Ramos (cell line): ENCODE measurements around the gene SLX1A.
"Not testable (repeated sequence)": the region's sequence is repeated elsewhere in the genome, so short reads cannot be mapped to it uniquely, and the experiment has no call there.

Experiments used
- in situ Hi-C: fragments of 300-500 bp; cut with MboI; formaldehyde crosslinking; loops from one replicate; pipeline ENCODE4 v1.14.3; 2022; ENCODE audit warnings: low sequenced_read_pairs; ENCODE audit not compliant: unreplicated experiment

The SLX1A gene

DNA sequence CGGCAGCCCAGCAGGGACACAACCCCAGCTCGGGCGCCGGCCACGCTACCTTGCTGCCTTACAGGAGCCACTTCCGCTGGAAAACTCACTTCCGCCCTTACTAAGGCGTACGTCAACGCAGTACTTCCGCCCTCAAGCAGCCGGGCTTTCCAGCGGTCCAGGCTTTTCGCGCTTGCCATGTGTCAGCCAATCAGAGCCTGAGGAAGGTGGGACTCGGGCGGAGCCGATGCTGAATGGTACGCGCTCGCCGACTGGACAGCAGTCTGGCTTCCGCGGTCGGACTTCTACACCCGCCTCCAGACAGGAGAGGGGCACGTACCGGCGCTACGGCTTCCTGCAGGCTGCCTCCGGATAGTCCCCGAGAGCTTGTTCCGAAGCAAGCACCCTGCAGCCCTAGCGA lies at the start of gene SLX1A, which contains the start of gene BOLA2B:
TSS of gene SLX1A (plus strand) at position 261 of the 400 bp plus-strand sequence. CDS start 210 bp downstream, outside the sequence.
TSS of gene BOLA2B (minus strand) at position 52 of the 400 bp plus-strand sequence. CDS start 71 bp downstream, outside the sequence.
- in situ Hi-C loops: not testable (repeated sequence)

DNA sequence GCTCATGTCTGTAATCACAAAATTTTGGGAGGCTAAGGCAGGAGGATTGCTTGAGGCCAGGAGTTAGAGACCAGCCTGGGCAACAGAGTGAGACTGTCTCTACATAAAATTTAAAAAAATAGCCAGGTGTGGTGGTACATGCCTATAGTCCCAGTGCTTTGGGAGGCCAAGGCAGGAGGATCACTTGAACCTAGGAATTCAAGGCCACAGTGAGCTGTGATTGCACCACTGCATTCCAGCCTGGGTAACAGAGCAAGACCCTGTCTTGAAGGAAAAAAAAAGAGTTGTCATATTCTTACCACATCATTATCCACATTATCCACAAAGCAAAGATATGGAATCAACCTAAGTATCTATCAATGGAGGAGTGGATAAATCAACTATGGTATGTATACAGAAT lies 49.7 kb upstream of the SLX1A start:
- in situ Hi-C loops: no loop called here

DNA sequence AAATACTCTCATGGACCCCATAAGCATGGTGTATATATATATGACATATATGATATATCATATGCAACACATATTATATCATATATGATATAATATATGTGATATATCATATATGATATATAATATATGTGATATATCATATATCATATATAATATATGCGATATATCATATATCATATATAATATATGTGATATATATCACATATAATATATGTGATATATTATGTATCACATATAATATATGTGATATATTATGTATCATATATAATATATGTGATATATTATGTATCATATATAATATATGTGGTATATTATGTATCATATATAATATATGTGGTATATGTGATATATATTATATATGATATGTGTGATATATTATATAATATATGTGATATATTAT lies 48.8 kb upstream of the SLX1A start:
- in situ Hi-C loops: no loop called here

DNA sequence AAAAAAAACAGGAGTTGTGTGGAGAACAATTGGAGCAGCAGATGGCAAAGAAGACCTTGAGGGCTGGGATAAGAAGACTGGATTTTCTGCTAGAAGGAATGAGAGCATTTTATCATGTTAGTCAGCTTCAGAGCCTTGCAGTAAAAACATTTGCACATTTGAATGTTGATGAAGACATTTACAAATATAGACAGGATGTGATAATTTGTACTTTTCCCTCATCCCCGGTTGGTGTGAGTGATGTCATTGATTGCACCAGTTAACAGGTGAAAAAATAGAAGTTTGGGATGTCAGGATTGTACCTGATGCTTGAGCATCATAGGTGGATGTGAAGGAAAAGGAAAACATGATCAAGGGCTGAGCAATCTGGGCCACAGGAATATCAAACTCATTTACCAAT lies 48.0 kb upstream of the SLX1A start:
- in situ Hi-C loops: no loop called here

DNA sequence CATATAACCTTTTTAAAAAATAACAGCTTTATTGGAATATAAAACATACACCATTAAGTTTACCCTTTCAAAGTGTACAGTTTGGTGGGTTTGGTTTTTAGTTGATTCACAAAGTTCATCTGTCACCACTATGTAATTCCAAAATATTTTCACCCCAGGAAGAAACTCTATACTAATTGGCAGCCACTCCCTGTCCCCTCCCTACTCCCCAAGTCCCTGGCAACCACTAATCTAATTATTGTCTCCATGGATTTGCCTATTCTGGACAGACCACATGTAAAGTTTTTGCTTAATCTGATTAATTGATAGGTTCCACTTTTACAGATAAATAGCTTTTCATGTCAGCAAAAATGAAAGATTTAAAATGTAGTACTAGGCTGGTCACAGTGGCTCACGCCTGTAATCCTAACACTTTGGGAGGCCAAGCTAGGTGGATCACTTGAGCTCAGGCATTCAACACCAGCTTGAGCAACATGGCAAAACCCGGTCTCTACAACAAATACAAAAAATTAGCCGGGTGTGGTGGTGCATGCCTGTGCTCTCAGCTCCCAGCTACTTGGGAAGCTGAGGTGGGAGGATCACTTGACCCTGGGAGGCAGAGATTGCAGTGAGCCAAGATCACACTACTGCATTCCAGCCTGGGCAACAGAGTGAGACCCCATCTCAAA lies 45.7 kb upstream of the SLX1A start:
- in situ Hi-C loops: no loop called here

DNA sequence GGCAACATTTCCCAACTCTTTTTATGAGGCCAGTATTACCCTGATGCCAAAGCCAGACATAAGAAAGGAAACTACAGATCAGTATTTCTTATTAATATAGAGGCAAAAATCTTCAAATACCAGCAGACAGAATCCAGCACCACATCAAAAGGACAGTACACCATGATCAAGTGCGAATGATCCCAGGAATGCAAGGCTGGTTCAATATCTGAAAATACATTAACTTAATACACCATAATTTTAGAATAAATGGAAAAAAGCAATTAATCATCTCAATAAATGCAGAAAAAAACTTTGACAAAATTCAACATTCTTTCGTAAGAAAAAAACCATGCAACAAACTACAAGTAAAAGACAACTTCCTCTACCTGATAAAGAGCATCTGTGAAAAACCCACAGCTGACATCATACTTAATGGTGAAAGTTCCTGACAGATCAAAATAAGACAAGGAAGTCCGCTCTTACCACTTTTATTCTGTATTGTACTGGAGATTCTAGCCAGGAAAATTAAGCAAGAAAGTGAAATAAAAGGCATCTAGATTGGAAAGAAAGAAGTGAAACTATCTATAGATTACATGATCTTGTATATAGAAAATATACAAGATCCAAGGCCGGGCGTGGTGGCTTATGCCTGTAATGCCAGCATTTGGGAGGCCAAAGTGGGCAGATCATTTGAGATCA lies 44.3 kb upstream of the SLX1A start:
- in situ Hi-C loops: no loop called here

DNA sequence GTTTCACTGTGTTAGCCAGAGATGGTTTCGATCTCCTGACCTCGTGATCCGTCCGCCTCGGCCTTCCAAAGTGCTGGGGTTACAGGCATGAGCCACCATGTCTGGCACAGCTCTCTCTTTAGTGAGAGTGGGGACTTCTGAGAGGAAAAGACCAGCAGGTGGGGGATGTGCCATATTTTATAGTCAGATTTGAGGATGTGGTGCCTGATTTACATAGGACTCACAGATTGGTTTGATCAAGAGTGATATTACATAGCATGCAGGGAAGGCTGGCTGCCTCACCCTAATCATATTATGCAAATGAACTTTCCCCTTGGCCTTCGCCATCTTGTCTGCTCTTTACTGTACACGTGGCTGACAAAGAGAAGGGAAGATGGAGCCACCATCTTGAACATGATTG lies 42.6 kb upstream of the SLX1A start:
- in situ Hi-C loops: no loop called here

DNA sequence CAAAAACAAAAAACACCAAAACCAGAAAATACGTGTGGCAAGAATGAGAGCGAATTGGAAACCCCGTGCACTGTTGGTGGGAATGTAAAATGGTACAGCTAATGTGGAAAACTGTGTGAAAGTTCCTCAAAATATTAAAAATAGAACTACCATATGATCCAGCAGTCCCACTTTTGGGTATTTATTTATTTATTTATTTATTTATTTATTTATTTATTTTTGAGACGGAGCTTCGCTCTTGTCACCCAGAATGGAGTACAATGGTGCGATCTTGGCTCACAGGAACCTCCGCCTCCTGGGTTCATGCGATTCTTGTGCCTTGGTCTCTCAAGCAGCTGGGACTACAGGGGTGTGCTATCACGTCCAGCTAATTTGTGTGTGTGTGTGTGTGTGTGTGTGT lies 41.2 kb upstream of the SLX1A start:
- in situ Hi-C loops: no loop called here

DNA sequence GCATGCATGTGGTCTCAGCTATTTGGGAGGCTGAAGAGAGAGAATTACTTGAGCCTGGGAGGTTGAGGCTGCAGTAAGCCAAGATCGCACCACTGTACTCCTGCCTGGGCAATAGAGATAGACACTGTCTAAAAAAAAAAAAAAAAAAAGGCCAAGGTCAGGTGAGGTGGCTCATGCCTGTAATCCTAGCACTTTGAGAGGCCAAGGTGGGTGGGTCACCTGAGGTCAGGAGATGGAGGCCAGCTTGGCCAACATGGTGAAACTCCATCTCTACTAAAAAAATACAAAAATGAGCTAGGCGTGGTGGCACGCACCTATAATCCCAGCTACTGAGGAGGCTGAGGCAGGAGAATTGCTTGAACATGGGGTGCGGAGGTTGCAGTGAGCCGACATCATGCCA lies 38.5 kb upstream of the SLX1A start:
- in situ Hi-C loops: no loop called here

DNA sequence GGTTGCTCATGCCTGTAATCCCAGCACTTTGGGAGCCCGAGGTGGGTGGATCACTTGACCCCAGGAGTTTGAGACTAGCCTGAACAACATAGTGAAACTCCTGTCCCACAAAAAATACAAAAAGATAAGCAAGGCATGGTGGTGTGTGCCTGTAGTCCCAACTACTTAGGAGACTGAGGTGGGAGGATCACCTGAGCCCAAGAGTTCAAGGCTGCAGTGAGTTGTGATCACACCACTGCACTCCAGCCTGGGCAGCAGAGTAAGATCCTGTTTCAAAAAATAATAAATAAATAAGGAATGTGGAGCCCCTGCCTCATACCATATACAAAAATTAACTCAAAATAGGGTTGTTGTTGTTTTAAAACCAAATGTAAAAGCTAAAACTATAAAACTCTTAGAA lies 36.5 kb upstream of the SLX1A start:
- in situ Hi-C loops: no loop called here

DNA sequence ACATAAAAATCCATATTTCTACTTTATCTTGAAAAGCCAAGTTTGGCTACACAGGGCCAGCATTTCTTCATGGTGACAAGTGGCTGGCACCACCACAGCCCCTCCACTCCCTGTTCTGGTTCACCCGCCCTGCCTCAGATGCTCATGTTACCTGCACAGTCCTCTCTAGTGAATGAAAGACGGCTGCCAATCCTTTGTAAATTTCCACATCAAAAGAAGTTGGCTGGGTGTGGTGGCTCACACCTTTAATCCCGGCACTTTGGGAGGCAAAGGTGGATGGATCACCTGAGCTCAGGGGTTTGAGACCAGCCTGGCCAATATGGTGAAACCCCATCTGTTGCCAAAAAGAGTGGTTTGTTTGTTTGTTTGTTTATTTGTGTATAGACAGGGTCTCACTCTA lies 30.1 kb upstream of the SLX1A start:
- in situ Hi-C loops: no loop called here

DNA sequence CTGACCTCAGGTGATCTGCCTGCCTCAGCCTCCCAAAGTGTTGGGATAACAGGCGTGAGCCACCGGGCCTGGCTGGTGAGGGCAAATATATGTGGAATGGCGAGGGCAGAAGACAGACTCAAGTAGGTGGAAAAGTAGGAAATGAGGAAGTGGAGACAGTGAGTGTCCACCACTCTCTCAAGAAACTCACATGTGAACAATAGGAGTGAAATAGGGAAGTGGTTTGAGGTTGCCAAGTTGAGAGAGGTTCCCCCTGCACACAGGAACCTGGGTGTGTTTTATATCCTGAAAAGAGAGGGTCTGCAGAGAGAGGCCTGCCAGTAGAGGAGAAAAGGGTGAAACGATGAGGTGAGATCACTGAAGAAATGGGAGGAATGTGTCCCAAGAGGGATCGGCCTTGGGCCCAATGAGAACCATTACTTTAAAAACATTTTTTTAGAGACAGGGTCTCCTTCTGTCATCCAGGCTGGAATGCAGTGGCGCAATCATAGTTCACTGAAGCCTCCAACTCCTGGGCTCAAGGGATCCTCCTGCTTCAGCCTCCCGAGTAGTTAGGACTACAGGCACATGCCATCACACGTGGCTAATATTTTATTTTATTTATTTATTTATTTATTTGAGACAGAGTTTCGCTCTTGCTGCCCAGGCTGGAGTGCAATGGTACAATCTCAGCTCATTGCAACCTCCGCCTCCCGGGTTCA lies 27.3 kb upstream of the SLX1A start:
- in situ Hi-C loops: no loop called here

DNA sequence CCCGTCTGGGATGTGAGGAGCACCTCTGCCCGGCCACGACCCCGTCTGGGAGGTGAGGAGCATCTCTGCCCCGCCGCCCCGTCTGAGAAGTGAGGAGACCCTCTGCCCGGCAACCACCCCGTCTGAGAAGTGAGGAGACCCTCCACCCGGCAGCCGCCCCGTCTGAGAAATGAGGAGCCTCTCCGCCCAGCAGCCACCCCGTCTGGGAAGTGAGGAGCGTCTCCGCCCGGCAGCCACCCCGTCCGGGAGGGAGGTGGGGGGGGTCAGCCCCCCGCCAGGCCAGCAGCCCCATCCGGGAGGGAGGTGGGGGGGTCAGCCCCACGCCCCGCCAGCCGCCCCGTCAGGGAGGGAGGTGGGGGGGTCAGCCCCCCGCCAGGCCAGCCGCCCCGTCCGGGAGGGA lies 24.9 kb upstream of the SLX1A start:
- in situ Hi-C loops: not testable (repeated sequence)

DNA sequence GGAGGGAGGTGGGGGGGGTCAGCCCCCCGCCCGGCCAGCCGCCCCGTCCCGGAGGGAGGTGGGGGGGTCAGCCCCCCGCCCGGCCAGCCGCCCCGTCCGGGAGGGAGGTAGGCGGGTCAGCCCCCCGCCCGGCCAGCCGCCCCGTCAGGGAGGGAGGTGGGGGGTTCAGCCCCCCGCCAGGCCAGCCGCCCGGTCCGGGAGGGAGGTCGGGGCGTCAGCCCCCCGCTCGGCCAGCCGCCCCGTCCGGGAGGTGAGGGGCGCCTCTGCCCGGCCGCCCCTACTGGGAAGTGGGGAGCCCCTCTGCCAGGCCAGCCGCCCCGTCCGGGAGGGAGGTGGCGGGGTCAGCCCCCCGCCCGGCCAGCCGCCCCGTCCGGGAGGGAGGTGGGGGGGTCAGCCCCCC lies 24.3 kb upstream of the SLX1A start:
- in situ Hi-C loops: not testable (repeated sequence)

DNA sequence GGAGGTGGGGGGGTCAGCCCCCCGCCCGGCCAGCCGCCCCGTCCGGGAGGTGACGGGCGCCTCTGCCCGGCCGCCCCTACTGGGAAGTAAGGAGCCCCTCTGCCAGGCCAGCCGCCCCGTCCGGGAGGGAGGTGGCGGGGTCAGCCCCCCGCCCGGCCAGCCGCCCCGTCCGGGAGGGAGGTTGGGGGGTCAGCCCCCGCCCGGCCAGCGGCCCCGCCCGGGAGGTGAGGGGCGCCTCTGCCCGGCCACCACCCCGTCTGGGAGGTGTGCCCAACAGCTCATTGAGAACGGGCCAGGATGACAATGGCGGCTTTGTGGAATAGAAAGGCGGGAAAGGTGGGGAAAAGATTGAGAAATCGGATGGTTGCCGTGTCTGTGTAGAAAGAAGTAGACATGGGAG lies 23.5 kb upstream of the SLX1A start:
- in situ Hi-C loops: not testable (repeated sequence)

DNA sequence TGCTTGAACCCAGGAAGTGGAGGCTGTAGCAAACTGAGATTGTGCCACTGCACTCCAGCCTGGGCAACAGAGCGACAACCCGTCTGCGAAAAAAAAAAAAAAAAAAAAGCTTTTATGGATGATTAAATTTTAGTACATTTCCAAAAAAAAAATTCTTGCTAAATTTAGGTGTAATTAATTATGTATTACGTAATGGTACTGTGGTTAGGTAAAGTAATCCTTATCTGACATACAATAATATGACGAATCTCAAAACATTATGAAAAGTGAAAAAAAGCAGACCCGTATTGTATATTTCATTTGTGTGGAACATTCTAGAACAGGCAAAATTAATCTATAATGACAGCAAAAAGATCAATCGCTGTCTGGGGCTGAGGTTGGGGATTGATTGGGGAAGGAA lies 20.6 kb upstream of the SLX1A start:
- in situ Hi-C loops: no loop called here

DNA sequence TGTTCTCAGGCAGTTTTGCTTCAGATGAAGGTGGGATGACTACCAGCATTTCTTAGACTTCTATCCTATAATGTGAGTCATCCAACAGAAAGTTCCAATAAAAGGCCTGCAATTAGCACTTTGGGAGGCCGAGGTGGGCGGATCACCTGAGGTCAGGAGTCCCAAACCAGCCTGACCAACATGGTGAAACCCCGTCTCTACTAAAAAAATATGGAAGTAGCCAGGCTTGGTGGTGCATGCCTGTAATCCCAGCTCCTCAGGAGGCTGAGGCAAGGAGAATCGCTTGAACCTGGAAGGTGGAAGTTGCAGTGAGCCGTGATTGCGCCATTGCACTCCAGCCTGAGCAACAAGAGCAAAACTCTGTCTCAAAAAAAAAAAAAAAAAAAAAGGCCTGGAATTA lies 16.8 kb upstream of the SLX1A start:
- in situ Hi-C loops: not testable (repeated sequence)

DNA sequence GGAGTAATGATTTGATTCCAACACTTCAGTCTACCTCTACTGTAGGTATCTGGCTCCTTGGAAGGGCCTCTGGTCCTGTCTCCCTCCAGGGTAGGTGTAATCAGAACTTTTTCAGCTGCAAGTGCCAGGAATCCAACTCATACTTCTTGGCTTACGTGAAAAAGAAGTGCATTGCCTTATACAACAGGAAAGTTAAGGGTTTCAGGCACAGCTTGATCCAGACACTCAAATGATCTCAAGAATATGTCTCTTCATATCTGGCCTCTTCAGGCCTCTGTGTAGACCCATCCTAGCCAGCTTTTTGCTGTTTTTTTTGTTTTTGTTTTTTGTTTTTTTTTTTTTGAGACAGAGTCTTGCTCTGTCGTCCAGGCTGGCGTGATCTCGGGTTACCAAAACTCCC lies 14.5 kb upstream of the SLX1A start:
- in situ Hi-C loops: no loop called here

DNA sequence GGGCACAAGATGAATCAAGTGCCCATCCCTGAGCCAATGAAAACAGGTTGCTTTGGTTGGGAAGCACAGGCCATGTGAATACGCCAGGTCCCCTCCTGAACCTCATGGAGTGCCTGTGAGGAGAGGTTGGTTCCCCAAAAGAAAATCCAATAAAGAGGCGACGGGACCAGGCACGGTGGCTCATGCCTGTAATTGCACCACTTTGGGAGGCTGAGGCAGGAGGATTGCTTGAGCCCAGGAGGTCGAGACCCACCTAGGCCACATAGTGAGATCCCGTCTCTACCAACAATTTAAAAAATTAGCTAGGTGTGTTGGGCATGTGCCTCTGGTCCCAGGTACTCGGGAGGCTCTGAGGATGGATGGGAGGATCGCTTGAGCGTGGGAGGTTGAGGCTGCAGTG lies 13.7 kb upstream of the SLX1A start:
- in situ Hi-C loops: no loop called here

DNA sequence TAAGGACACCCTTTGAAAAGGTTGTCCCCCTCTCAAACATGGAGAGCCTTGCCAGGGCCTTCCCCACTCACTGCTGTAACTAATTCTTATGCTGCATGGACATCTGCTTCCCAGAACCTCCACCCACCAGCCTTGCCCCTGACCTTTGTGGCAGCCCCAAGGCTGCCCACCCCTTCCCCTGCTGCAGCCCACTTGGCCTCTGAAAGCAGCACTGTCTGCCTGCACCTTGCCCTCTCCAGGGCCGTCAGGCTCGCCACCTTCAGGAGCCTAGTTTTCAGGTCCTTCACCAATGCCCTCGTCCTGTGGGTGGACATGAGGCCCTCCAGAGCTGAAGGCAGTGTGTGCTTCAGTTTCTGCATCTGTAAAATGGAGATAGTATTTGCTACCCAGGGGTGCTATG lies 12.9 kb upstream of the SLX1A start:
- in situ Hi-C loops: no loop called here
